SK-N-SH treated with all-trans-retinoic acid at 6 μM for 48 hours (cell line): ENCODE measurements around the gene MEAF6.

ENCODE experiments used
- ARNTL ChIP-seq: fragments of 450-650 bp; formaldehyde crosslinking; IDR thresholded peaks from 2 replicates; pipeline ENCODE4 v1.5.0; 2020; ENCODE audit warnings: low read depth, mild to moderate bottlenecking, moderate library complexity, borderline replicate concordance
- CREB5 ChIP-seq: fragments of 250-450 bp; sonication (Bioruptor Pico); IDR thresholded peaks from 2 replicates; pipeline ENCODE4 v1.5.1; 2020; ENCODE audit warnings: low read depth, mild to moderate bottlenecking, moderate library complexity
- CSRNP3 ChIP-seq: fragments of 250-450 bp; sonication (Bioruptor Pico); IDR thresholded peaks from 2 replicates; pipeline ENCODE4 v1.5.1; 2021; ENCODE audit warnings: mild to moderate bottlenecking, moderate library complexity
- ESRRG ChIP-seq: fragments of 250-450 bp; sonication (Bioruptor Pico); IDR thresholded peaks from 2 replicates; pipeline ENCODE4 v1.6.1; 2021; ENCODE audit warnings: mild to moderate bottlenecking
- GLIS3 ChIP-seq: fragments of 250-450 bp; sonication (Bioruptor Pico); IDR thresholded peaks from 2 replicates; pipeline ENCODE4 v1.5.0; 2020; ENCODE audit warnings: mild to moderate bottlenecking, moderate library complexity
- ISL1 ChIP-seq: fragments of 250-450 bp; sonication (Bioruptor Pico); IDR thresholded peaks from 2 replicates; pipeline ENCODE4 v2.1.2; 2022; ENCODE audit warnings: mild to moderate bottlenecking, moderate library complexity
- PATZ1 ChIP-seq: fragments of 250-450 bp; sonication (Bioruptor Pico); IDR thresholded peaks from 2 replicates; pipeline ENCODE4 v1.8.0; 2020; ENCODE audit warnings: mild to moderate bottlenecking, moderate library complexity, borderline replicate concordance
- POU6F1 ChIP-seq: fragments of 250-450 bp; sonication (Bioruptor Pico); IDR thresholded peaks from 2 replicates; pipeline ENCODE4 v1.8.0; 2021; ENCODE audit warnings: low read depth, mild to moderate bottlenecking, moderate library complexity, borderline replicate concordance
- RARB ChIP-seq: fragments of 250-450 bp; sonication (Bioruptor Pico); IDR thresholded peaks from 2 replicates; pipeline ENCODE4 v1.8.0; 2021; ENCODE audit warnings: mild to moderate bottlenecking, moderate library complexity
- SNAI2 ChIP-seq: fragments of 250-450 bp; sonication (Bioruptor Pico); IDR thresholded peaks from 2 replicates; pipeline ENCODE4 v1.5.0; 2020; ENCODE audit warnings: mild to moderate bottlenecking, moderate library complexity
- TOX ChIP-seq: fragments of 250-450 bp; sonication (Bioruptor Pico); IDR thresholded peaks from 2 replicates; pipeline ENCODE4 v1.8.0; 2021; ENCODE audit warnings: mild to moderate bottlenecking, moderate library complexity, borderline replicate concordance
- ZFP30 ChIP-seq: fragments of 450-650 bp; formaldehyde crosslinking; IDR thresholded peaks from 2 replicates; pipeline ENCODE4 v1.5.0; 2022; ENCODE audit warnings: mild to moderate bottlenecking, moderate library complexity
- ZNF70 ChIP-seq: fragments of 450-650 bp; formaldehyde crosslinking; IDR thresholded peaks from 2 replicates; pipeline ENCODE4 v1.5.0; 2020; ENCODE audit warnings: mild to moderate bottlenecking, moderate library complexity
- ZNF8 ChIP-seq: fragments of 450-650 bp; formaldehyde crosslinking; IDR thresholded peaks from 2 replicates; pipeline ENCODE4 v1.5.0; 2020; ENCODE audit warnings: mild to moderate bottlenecking, moderate library complexity

GRCh38 chr1:37453647-37454046 is 60.9 kb downstream of the MEAF6 start:
- TF ChIP-seq ZFP30 (no peak), PATZ1 (no peak), RARB (CRISPR knock-in tag) (no peak), TOX (CRISPR knock-in tag) (no peak), ZNF8 (CRISPR knock-in tag) (no peak), ARNTL (CRISPR knock-in tag) (no peak), ESRRG (CRISPR knock-in tag) (no peak), CREB5 (CRISPR knock-in tag) (no peak), ISL1 (CRISPR knock-in tag) (no peak), ZNF70 (CRISPR knock-in tag) (no peak), SNAI2 (CRISPR knock-in tag) (no peak), GLIS3 (no peak), POU6F1 (CRISPR knock-in tag) (no peak), CSRNP3 (CRISPR knock-in tag) (no peak)
